ENCODE results near the gene ZFYVE16. TPM values are rescaled to one million over a fixed set of nuclear protein-coding genes. Genes with fewer than 3 reads are reported as not detected.

Gene ZFYVE16
- total RNA-seq = 23.2 and 29.2 TPM in 2 replicates

DNA sequence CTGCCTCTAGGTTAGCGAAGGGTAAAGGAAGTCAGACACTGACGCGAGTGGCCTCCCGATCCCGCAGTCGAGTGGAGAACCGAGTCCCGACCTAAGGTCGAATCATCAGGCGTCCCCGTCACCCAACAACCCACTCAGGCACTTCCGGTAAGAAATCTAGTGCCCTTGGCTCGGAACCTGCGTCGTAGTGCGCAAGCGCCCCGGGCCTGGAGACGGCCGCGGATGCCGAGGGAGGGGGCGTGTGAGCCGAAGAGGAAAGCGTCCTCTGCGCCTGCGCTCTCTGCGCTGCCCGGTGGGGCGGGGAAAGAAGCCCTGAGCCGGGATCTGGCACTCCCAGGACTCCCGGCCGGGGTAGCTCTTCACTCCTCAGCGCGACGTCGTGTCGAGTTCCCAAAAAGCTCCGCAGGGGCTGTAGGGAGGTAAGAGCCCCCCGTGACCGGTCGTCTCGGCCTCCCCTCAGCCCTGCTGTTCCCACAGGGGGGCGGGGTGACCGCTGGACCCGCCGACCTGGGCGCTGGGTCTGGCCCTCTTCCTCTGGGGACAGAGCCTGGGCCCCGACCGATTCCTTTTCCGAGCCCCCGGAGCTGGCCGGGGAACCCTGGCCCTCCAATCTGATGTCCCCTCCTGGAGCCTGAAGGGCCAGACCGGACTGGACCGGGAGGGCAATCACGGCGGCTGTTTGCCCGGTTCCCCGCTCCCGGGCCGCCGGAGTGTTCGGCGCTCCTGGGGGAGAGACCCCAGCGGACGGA, at the start of gene ZFYVE16:
Gene ZFYVE16, plus strand, starts transcription at position 330 of the 749 bp plus-strand sequence. CDS start 26,084 bp downstream, outside the sequence.

GRCh38 chr5:80487829-80488721, 80.2 kb downstream of the ZFYVE16 start, which contains the start of gene FAM151B:
TSS of gene FAM151B (plus strand) at chr5:80488100. CDS start at chr5:80488124, 24 bp downstream.

Small RNA genes within 50 kb of the gene (small RNA-seq; reads per million reads assigned to genes)
- 0.16 reads per million for gene RNU6-211P

Other genes with a start within 250 kb of the ZFYVE16 start
- gene SERINC5, start 152.0 kb upstream of the ZFYVE16 start, total RNA-seq = 14.7 and 15.0 TPM in 2 replicates
- gene SPZ1, start 88.1 kb upstream of the ZFYVE16 start, total RNA-seq = not detected in 2 replicates
- 1.6 and 3.3 TPM in 2 replicates for gene FAM151B, start 80.0 kb downstream of the ZFYVE16 start, total RNA-seq
- gene ANKRD34B, start 162.2 kb downstream of the ZFYVE16 start, total RNA-seq = not detected in 2 replicates
- gene MSH3, start 246.6 kb downstream of the ZFYVE16 start, total RNA-seq = 13.1 and 20.8 TPM in 2 replicates
- 16.0 and 30.1 TPM in 2 replicates for gene DHFR, start 246.9 kb downstream of the ZFYVE16 start, total RNA-seq